Common myeloid progenitor, CD34-positive (primary cell): ENCODE data around the gene BBLN.
"Not testable (repeated sequence)": the region's sequence is repeated elsewhere in the genome, so short reads cannot be mapped to it uniquely, and the experiment has no call there.

Experiments
- CTCF ChIA-PET: fragments of 350-600 bp; sonication (Branson Sonifier 250); formaldehyde crosslinking; loops from one replicate; lab custom pipeline; 2021; ENCODE audit warnings: antibody characterized with exemption; lab: Charles Lee
- POLR2A ChIA-PET: fragments of 350-600 bp; sonication (Branson Sonifier 250); formaldehyde crosslinking; loops from one replicate; lab custom pipeline; 2021; ENCODE audit warnings: antibody characterized with exemption; lab: Charles Lee
- DNase-seq, 3 donors: peaks; one replicate each; pipeline versions ENCODE4 v3.0.0 to v3.0.0-alpha.2; 2013
- H3K27ac ChIP-seq, 2 experiments: 1 replicate in 1 of 2; 2 replicates in 1 of 2; pipeline ENCODE4 v1.7.0; 2013; ENCODE audit warnings: inconsistent platforms in 2 of 2, low read length in 2 of 2, mild to moderate bottlenecking in 2 of 2, low read depth in 1 of 2, moderate library complexity in 1 of 2; ENCODE audit not compliant: severe bottlenecking in 2 of 2, insufficient read depth in 1 of 2, poor library complexity in 1 of 2
- H3K27me3 ChIP-seq, 5 experiments: replicated peaks in 2 of 5; 1 replicate in 3 of 5; 2 replicates in 2 of 5; pipeline versions ENCODE4 v1.6.1 to v1.7.0; 2013; ENCODE audit warnings: low read length in 4 of 5, mild to moderate bottlenecking in 2 of 5, moderate library complexity in 2 of 5, inconsistent platforms in 1 of 5; ENCODE audit not compliant: insufficient read depth in 5 of 5, control insufficient read depth in 4 of 5
- H3K36me3 ChIP-seq, 4 experiments: 1 replicate in 2 of 4; 2 replicates in 2 of 4; pipeline versions ENCODE4 v1.6.1 to v1.7.0; 2013; ENCODE audit warnings: low read length in 3 of 4, control low read depth in 1 of 4, mild to moderate bottlenecking in 1 of 4; ENCODE audit not compliant: control insufficient read depth in 4 of 4, insufficient read depth in 4 of 4
- H3K4me1 ChIP-seq, 4 experiments: 1 replicate in 3 of 4; 2 replicates in 1 of 4; pipeline versions ENCODE4 v1.6.1 to v1.7.1; 2013; ENCODE audit warnings: low read length in 3 of 4, mild to moderate bottlenecking in 3 of 4, control low read depth in 1 of 4, inconsistent platforms in 1 of 4, moderate library complexity in 1 of 4; ENCODE audit not compliant: control insufficient read depth in 4 of 4, insufficient read depth in 4 of 4; ENCODE audit errors: control extremely low read depth in 1 of 4
- H3K4me3 ChIP-seq, 7 experiments: 1 replicate in 4 of 7; 2 replicates in 3 of 7; pipeline versions ENCODE4 v1.5.1 to v1.7.0; 2013; ENCODE audit warnings: mild to moderate bottlenecking in 7 of 7, low read length in 6 of 7, moderate library complexity in 6 of 7, inconsistent platforms in 2 of 7, low read depth in 2 of 7, control low read depth in 1 of 7; ENCODE audit not compliant: insufficient read depth in 4 of 7, control insufficient read depth in 1 of 7; ENCODE audit errors: extremely low read depth in 1 of 7
- H3K9me3 ChIP-seq, 5 experiments: 1 replicate in 4 of 5; 2 replicates in 1 of 5; pipeline versions ENCODE4 v1.6.1 to v1.7.1; 2013; ENCODE audit warnings: low read length in 4 of 5, mild to moderate bottlenecking in 2 of 5, inconsistent platforms in 1 of 5, low read depth in 1 of 5, moderate library complexity in 1 of 5; ENCODE audit not compliant: control insufficient read depth in 4 of 5, insufficient read depth in 2 of 5; ENCODE audit errors: control extremely low read depth in 1 of 5
- WGBS: methylation state at CpG from one replicate; pipeline ENCODE4 v1.1.5; 2013; ENCODE audit not compliant: insufficient coverage; 5-methylcytosine and 5-hydroxymethylcytosine counted together

BBLN gene

DNA sequence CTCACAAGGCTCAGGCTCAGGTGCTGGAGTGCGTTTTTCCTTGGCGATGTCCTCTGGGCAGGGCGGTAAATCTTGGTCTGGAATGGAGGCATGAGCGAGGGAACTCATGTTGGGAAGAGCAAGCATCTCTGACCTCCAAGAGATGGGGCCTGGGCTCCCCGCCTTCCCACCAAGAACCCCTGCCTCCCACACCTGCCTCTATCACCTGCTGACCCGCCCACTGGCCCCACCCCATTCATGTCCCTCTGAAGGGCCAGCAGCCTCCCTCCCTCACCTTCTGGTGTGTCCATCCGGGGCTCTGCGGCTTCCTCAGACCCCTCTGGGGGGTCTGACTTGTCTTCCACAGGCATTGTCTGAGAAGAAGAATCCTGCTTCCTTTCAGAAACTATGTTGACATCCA lies 20.4 kb downstream of the BBLN start:
- Histone ChIP-seq H3K9me3 (peaks cover 0 to 16% (median 13%) of the 10 kb centered on the region in 5 experiments), H3K27me3 (no peaks in the 10 kb centered on the region), H3K4me1 (no peaks in the 10 kb centered on the region), H3K27ac (no peak overlapping the region), H3K36me3 (peaks cover 17 to 71% (median 54%) of the 10 kb centered on the region in 4 experiments), H3K4me3 (no peak overlapping the region)
- no peak for DNase-seq
- POLR2A ChIA-PET: no interaction called here
- WGBS: 100% methylated on average over 6 of the region's 8 CpGs
- CTCF ChIA-PET: no interaction called here

- H3K9me3 ChIP-seq: peaks cover 0 to 16% (median 13%) of the 10 kb centered on the region in 5 experiments
- H3K27ac ChIP-seq, H3K4me1 ChIP-seq, DNase-seq, POLR2A ChIA-PET, H3K27me3 ChIP-seq, H3K4me3 ChIP-seq: not testable (repeated sequence)
- CTCF ChIA-PET: interaction anchor here (0.7 to 0.8 kb wide), 2 partner anchors 12 to 17 kb away, joined by 3 to 4 read pairs; no protein-coding TSS in a partner anchor
- no CpG with 5 or more reads among the region's 12 CpGs for WGBS
- H3K36me3 ChIP-seq: peaks cover 17 to 71% (median 51%) of the 10 kb centered on the region in 4 experiments
Measured at GRCh38 chr9:128181480-128181879, 21.4 kb downstream of the BBLN start.

DNA sequence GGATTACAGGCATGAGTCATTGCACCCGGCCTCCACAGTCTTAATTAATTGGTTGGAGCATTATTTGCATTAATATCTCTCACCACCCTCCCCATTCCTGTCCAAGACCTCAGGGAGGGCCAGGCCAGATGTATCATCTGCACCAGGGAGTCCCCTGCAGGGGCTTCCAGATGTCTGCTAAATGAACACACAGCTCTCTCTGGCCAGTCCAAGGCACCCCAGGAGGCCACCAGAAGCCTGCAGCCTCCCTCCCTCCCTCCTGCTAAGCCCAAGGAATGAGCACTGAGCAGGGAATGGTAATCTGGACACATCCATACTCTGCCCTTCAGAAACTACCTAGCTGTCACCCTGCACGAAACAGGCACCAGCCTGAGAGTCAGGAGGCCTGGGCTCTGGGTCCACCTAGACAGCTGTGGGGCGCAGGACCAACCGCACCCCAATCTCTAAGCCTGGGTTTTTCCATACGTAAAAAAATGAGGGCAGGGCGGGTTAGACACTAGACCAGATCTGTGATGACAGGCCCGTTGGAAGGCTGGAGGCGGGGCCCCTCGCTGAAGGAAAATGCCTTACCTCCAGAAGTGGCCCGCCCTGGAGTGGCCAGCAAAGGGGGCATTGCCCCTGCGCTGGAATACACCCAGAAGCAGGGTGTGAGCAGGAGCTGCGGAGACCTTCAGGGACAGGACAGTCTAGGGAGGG lies 23.0 kb downstream of the BBLN start:
- CTCF ChIA-PET: interaction anchor here (0.5 to 2.1 kb wide), 6 partner anchors 8 to 258 kb away, joined by 3 to 8 read pairs (median 3); no protein-coding TSS in a partner anchor
- no peak for DNase-seq
- Histone ChIP-seq H3K9me3 (peaks cover 0 to 16% (median 13%) of the 10 kb centered on the region in 5 experiments), H3K27ac (no peak overlapping the region), H3K4me3 (no peak overlapping the region), H3K27me3 (no peaks in the 10 kb centered on the region), H3K36me3 (peaks cover 15 to 66% (median 49%) of the 10 kb centered on the region in 4 experiments), H3K4me1 (no peaks in the 10 kb centered on the region)
- POLR2A ChIA-PET: no interaction called here
- WGBS: 98% methylated on average over 9 of the region's 12 CpGs

GRCh38 chr9:128185979-128186965 lies 26.2 kb downstream of the BBLN start:
- 98% methylated on average over 10 of the region's 11 CpGs for WGBS
- Histone ChIP-seq H3K4me1 (peaks cover 0 to 14% (median 9%) of the 10 kb centered on the region in 4 experiments), H3K4me3 (no peak overlapping the region), H3K9me3 (no peaks in the 10 kb centered on the region), H3K36me3 (peaks cover 9 to 47% (median 28%) of the 10 kb centered on the region in 4 experiments), H3K27ac (no peak overlapping the region), H3K27me3 (no peaks in the 10 kb centered on the region)
- CTCF ChIA-PET: interaction anchor here (0.6 to 1.8 kb wide), 5 partner anchors 11 to 675 kb away, joined by 3 to 5 read pairs (median 4); partner anchors contain the start of gene DNM1
- DNase-seq: no peak
- POLR2A ChIA-PET: no interaction called here

- POLR2A ChIA-PET: no interaction called here
- Histone ChIP-seq H3K4me3 (no peak overlapping the region), H3K27ac (no peak overlapping the region), H3K36me3 (peaks cover 9 to 45% (median 27%) of the 10 kb centered on the region in 4 experiments), H3K27me3 (no peaks in the 10 kb centered on the region), H3K9me3 (no peaks in the 10 kb centered on the region), H3K4me1 (peaks cover 0 to 22% (median 17%) of the 10 kb centered on the region in 4 experiments)
- CTCF ChIA-PET: interaction anchor here (1.1 to 1.8 kb wide), 3 partner anchors 16 to 154 kb away, joined by 4 to 5 read pairs (median 5); partner anchors contain the start of gene DNM1
- WGBS: 100% methylated on average over 2 of the region's 2 CpGs
- DNase-seq: no peak
Measured at GRCh38 chr9:128187361-128187760, 27.3 kb downstream of the BBLN start.

GRCh38 chr9:128188209-128188608 lies 28.1 kb downstream of the BBLN start:
- H3K27me3 ChIP-seq: no peaks in the 10 kb centered on the region
- no peak for DNase-seq
- WGBS: no CpG with 5 or more reads among the region's 1 CpG
- H3K36me3 ChIP-seq: peaks cover 5 to 37% (median 23%) of the 10 kb centered on the region in 4 experiments
- no peaks in the 10 kb centered on the region for H3K9me3 ChIP-seq
- H3K27ac ChIP-seq: no peak overlapping the region
- H3K4me1 ChIP-seq: peaks cover 0 to 31% (median 23%) of the 10 kb centered on the region in 4 experiments
- POLR2A ChIA-PET: interaction anchor here (0.7 kb wide), 1 partner anchor 233 kb away, joined by 4 read pairs; no protein-coding TSS in a partner anchor
- no peak overlapping the region for H3K4me3 ChIP-seq
- CTCF ChIA-PET: interaction anchor here (0.6 to 1.8 kb wide), 2 partner anchors 20 to 26 kb away, joined by 3 to 5 read pairs; no protein-coding TSS in a partner anchor
